H1 (cell line): ENCODE measurements around the gene DET1. TPM values are rescaled to one million over a fixed set of nuclear protein-coding genes. Genes with fewer than 3 reads are reported as not detected.

Experiments used
- CBX8 ChIP-seq: fragments of 300-800, 300-1000 bp; sonication (generic); IDR thresholded peaks from 2 replicates; pipeline ENCODE4 v1.7.1; 2016; ENCODE audit warnings: low read depth, low read length, borderline replicate concordance
- polyA plus RNA-seq, 7 experiments: library from polyadenylated mRNA; depleted of rRNA in 3 of 7; stranded (reverse) in 5 of 7; unstranded in 2 of 7; fragments of >200 nt in 5 of 7; fragments of 200-250 nt in 2 of 7; gene quantifications; 1 replicate in 5 of 7; 2 replicates in 1 of 7; 4 replicates in 1 of 7; pipeline versions ENCODE4 v1.2.1 to v1.2.3, GENCODE V29; 2011 to 2013; ENCODE audit warnings: missing spikeins in 2 of 7, mixed read lengths in 2 of 7
- total RNA-seq: library from RNA; stranded (reverse); fragmentation: NEBNext Ultra II Directional; extraction: Animal tissue kit (Norgen Biotek cat#: 25700); gene quantifications from 2 replicates; pipeline ENCODE4 v1.2.1, GENCODE V29; 2021

Gene DET1
- total and polyA plus RNA-seq, 2 of the 8 experiments (the other 6 are each of a cell fraction or from before 2014, with no cell fraction given): 5.4 to 8.5 TPM

- no peak for TF ChIP-seq CBX8
These were observed 7.5 kb downstream of the DET1 start (continued) for GRCh38 chr15:88538972-88539371.
